HG03575 (cell line): ENCODE data around the gene REG1A.

Experiments
- ATAC-seq: cut with Tn5 transposase; IDR thresholded peaks from one replicate; pipeline ENCODE4 v1.9.1; 2021; ENCODE audit not compliant: unreplicated experiment, insufficient number of reproducible peaks, low FRiP score; ENCODE audit errors: extremely low read depth

Gene REG1A

GRCh38 chr2:79122676-79123075 lies 2.4 kb downstream of the REG1A start:
- ATAC-seq, result no peak

GRCh38 chr2:79124907-79125720 lies 4.8 kb downstream of the REG1A start:
- no peak for ATAC-seq

DNA sequence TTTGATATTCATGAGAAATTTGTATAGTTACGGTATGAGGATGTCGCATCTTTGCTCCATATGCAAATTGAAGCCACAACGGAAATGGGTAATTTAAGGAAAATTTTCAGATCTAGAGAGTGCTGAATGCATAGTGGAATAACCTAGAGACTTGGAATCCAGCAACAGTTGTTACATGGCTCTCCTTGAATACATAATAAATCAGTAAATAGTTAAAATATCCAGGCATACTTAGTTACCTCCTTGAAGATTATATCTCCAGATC lies 5.4 kb downstream of the REG1A start:
- no peak for ATAC-seq

GRCh38 chr2:79128406-79128805 lies 8.1 kb downstream of the REG1A start:
- ATAC-seq, result no peak

DNA sequence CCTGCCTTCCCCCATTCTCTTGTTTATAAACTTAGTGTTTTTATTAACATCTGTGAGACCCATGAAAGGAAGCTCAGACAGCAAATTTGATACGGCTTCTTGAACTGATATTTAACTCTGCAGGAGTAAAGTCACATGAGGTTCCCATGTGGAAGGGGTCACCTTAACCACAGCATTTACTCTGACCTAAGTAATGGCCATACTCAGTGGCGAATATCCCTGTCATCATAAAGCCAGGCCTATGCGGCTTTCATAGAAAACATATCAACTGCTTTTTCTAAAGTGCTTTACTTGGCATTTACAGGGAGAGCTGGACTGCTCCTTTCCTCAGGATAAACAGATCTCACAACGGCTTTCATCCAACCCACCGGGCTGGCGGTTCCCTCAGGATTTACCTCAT lies 9.0 kb downstream of the REG1A start:
- ATAC-seq, result no peak

DNA sequence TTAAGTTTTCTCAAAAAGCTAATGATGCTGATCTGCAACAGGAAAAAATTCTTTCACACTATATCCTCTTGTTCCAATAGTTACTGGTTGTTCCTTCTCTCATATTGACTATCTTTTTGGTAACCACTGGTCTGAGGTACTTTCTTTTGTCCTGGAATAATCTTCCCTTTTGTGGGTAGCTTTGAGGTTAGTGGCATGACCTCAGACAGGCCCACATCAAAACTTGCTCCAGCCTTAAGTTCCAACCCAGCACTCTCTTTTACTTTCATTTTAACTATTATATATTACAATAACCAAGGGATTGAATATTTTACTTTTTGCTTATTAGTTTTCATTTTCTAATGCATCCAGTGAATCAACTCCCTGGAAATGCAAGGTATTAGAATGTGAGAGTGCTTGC lies 9.5 kb downstream of the REG1A start:
- no peak for ATAC-seq

DNA sequence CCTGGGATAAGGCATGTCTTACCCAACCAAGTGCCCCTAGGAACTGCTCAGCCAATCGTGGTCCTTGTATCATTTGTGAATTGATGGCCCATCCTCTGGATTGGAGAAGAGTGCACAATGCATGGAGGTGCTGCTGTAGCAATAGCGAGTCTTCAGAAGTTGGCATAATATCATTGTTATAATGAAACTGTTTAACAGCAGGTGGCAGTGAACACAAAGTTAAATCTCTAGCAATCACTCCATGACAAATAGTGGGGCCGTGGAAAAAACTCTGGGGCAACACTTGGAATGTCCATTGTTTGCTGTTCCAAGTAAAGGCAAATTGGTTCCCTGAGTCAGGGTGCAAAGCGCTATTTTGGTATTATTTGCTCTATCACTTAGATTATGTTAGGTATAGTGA lies 11.4 kb downstream of the REG1A start:
- no peak for ATAC-seq

DNA sequence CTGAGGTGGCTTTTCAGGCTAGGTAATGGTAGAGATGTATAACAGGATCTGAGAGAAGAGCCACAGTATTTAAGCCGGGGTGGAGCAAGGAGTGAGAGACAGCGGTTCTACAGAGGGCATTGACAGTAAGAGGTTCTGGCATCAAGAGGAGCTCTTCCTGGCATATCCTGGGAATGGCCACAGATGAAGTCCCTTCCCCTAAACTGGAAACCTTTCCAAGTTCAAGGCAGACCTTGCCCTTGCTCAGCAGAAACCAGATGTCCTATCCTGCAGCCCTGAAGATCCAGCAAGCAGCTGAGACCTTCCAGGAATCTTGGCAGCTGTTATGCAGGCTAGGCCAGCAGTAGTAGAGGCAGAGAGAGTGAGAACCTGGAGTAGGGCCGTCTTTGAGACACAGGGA lies 18.1 kb downstream of the REG1A start:
- ATAC-seq, result no peak

- no peak for ATAC-seq
Observed at GRCh38 chr2:79139423-79139822, 19.1 kb downstream of the REG1A start.

- ATAC-seq, result no peak
Observed at GRCh38 chr2:79155826-79156476, 35.7 kb downstream of the REG1A start.

DNA sequence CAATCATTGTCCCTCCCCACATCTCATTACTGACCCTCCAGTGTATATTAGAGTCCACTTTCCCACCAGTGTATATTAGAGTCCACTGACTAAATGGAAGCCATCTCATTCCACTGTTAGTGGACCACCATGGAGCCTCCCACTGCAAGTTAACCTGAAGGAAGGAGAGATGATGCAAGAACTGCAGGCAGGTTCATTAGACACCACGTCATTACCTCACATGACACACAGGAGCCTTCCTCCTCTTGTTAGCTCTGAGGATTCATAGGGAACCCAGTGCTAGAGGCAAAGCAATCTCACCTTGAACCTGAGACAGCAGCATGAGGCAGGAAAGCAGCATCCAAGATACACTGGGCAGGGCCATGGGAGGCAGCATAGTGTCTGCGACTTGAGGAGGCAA lies 38.7 kb downstream of the REG1A start:
- ATAC-seq, result no peak

GRCh38 chr2:79159653-79160052 lies 39.4 kb downstream of the REG1A start, which contains the start of gene REG3A:
Gene REG3A (minus strand): TSS chr2:79159753. CDS start chr2:79159405, 348 bp downstream.
- ATAC-seq, result no peak

DNA sequence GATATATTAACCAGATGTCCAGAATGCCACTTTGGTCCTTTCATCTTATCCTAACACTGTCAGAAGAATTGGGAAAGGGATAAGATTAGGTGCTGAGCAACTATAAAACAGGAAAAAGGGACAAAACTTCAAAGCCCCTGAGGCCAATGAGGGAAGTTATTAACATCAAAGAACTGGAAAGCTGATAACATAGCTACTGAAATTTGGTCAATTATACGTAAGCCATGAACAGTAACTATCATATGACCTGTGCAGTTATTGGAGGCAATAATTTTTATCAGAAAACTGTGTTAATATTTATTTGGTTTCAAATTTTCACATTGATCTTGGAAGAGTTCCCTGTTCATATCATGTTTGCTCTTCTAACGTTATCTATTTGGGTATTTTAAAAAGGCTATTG lies 41.8 kb downstream of the REG1A start:
- ATAC-seq, result no peak

GRCh38 chr2:79162801-79163200 lies 42.5 kb downstream of the REG1A start:
- no peak for ATAC-seq

- ATAC-seq, result no peak
Observed at GRCh38 chr2:79171348-79171958, 51.2 kb downstream of the REG1A start.
